Tibial nerve (tissue), 4 donors: ENCODE results near the gene GAK. TPM values are rescaled to one million over a fixed set of nuclear protein-coding genes. Genes with fewer than 3 reads are reported as not detected.

Experiments used
- DNase-seq, 2 donors: peaks; one replicate each; pipeline ENCODE4 v3.0.0-alpha.2; 2019; ENCODE audit warnings: low spot score in 2 of 2
- H3K27ac ChIP-seq, 4 donors: fragments of 200-600 bp; sonication (generic) in 3 of 4; one replicate each; pipeline ENCODE4 v1.5.1; 2017 to 2019; ENCODE audit warnings: mild to moderate bottlenecking in 1 of 4
- H3K27me3 ChIP-seq, 2 donors: fragments of 200-600 bp; sonication (generic) in 1 of 2; one replicate each; pipeline versions ENCODE4 v1.5.1 to v1.6.0; 2017 to 2019
- H3K36me3 ChIP-seq, 3 donors: fragments of 200-600 bp; sonication (generic); one replicate each; pipeline ENCODE4 v1.5.1; 2018 to 2019
- H3K4me1 ChIP-seq, 4 donors: fragments of 200-600 bp; sonication (generic) in 3 of 4; one replicate each; pipeline ENCODE4 v1.5.1; 2017 to 2019
- H3K4me3 ChIP-seq, 4 donors: fragments of 200-600 bp; sonication (generic) in 3 of 4; one replicate each; pipeline ENCODE4 v1.5.1; 2017 to 2019; ENCODE audit warnings: mild to moderate bottlenecking in 1 of 4, moderate library complexity in 1 of 4
- H3K9me3 ChIP-seq, 4 donors: fragments of 200-600 bp; sonication (generic) in 3 of 4; one replicate each; pipeline ENCODE4 v1.5.1; 2017 to 2019
- EP300 ChIP-seq, 2 donors: sonication (generic); formaldehyde crosslinking; IDR thresholded peaks; one replicate each; pipeline ENCODE4 v1.6.1; 2017; ENCODE audit warnings: antibody characterized with exemption in 2 of 2, mild to moderate bottlenecking in 1 of 2
- POLR2A ChIP-seq, 2 donors: fragments of 450-650 bp; IDR thresholded peaks; one replicate each; pipeline ENCODE4 v1.6.1; 2017; ENCODE audit warnings: antibody characterized with exemption in 2 of 2, mild to moderate bottlenecking in 2 of 2, moderate library complexity in 2 of 2
- WGBS, 2 donors: methylation state at CpG; one replicate each; pipeline ENCODE4 v1.1.5; 2018; 5-methylcytosine and 5-hydroxymethylcytosine counted together
- total RNA-seq, 4 donors: library from RNA; depleted of rRNA; stranded (reverse); fragments of >200 nt; gene quantifications; one replicate each; pipeline ENCODE4 v1.1.0, GENCODE V29; 2016
- TF ChIP-seq, protein P1 (sequence below), 5 experiments: fragments of 200-600 bp in 3 of 5; fragments of 450-650 bp in 2 of 5; sonication (generic) in 3 of 5; IDR thresholded peaks; one replicate each; pipeline ENCODE4 v1.5.1; 2016 to 2019; ENCODE audit warnings: antibody characterized with exemption in 5 of 5, mild to moderate bottlenecking in 3 of 5, moderate library complexity in 2 of 5

GAK gene
- total RNA-seq, 4 donors from 2014 or later, result 92.3 to 177 (median 127) TPM

DNA sequence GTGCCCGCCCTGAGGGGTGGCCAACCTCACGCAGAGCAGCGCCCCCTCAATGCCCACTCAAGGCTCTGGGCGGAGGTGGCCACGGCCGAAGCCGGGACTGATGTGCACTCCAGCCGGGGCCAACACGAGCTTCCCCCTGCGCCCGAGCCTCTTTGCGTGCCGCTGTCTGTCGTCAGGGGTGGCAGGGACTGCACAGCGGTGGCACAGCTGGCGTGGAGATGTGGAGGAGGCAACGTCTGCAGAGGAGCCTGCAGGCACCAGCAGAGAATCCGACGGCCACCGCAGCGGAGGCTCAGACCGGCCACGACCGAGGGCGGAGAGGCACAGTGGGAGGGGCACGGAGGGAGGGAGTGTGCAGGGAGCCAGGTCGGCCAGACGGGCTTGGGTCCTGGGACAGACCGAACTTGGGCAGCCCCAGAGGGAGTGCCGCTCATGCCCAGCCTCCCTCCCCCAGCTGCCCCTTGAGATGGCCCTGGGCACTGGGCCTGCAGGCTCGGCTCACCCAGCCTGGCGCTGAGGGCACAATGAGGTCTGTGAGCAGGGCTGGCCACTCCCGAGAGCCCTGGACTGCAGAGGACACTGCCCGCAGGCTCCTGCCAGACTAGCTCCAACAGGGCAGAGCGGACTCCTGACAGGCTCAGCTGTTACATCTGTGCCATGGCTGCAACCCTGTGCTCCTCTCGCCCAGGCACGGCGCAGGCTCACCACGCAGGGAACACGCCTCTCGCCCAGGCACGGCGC lies 59.7 kb downstream of the GAK start:
- H3K4me3 ChIP-seq, result no peak overlapping the region
- no peaks in the 10 kb centered on the region for H3K4me1 ChIP-seq
- no peaks in the 10 kb centered on the region for H3K9me3 ChIP-seq
- 87 to 91% methylated on average over 30 to 42 of the region's 43 CpGs for WGBS, 2 donors
- H3K36me3 ChIP-seq, result peaks cover 3 to 95% (median 24%) of the 10 kb centered on the region in 3 donors
- no peak overlapping the region for H3K27ac ChIP-seq
- no peak for DNase-seq
- H3K27me3 ChIP-seq, result no peaks in the 10 kb centered on the region
- TF ChIP-seq, protein P1, sequence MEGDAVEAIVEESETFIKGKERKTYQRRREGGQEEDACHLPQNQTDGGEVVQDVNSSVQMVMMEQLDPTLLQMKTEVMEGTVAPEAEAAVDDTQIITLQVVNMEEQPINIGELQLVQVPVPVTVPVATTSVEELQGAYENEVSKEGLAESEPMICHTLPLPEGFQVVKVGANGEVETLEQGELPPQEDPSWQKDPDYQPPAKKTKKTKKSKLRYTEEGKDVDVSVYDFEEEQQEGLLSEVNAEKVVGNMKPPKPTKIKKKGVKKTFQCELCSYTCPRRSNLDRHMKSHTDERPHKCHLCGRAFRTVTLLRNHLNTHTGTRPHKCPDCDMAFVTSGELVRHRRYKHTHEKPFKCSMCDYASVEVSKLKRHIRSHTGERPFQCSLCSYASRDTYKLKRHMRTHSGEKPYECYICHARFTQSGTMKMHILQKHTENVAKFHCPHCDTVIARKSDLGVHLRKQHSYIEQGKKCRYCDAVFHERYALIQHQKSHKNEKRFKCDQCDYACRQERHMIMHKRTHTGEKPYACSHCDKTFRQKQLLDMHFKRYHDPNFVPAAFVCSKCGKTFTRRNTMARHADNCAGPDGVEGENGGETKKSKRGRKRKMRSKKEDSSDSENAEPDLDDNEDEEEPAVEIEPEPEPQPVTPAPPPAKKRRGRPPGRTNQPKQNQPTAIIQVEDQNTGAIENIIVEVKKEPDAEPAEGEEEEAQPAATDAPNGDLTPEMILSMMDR (IDR thresholded peaks at IDR 0.05), result no peak
- no peak for TF ChIP-seq POLR2A (IDR thresholded peaks at IDR 0.05)
- no peak for TF ChIP-seq EP300 (IDR thresholded peaks at IDR 0.05)

DNA sequence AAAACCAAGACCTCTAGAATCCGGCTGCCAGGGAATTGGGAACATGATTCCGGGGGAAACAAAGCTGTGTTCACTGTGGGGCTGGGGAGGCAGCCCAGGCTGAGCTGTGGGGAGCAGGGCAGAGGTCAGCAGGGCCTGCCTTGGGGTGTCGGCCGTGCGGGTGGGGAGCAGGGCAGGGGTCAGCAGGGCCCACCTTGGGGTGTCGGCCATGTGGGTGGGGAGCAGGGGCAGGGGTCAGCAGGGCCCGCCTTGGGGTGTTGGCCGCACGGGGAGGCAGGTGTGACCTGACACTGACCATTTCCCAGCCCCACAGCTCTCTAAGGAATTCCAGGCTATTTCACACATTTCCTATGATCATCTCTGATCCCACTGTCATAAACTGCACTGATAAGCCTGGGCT lies 60.6 kb downstream of the GAK start:
- no peak for DNase-seq
- no peak overlapping the region for H3K27ac ChIP-seq
- H3K36me3 ChIP-seq, result peaks cover 3 to 95% (median 20%) of the 10 kb centered on the region in 3 donors
- TF ChIP-seq, protein P1 (IDR thresholded peaks at IDR 0.05), result no peak
- TF ChIP-seq POLR2A (IDR thresholded peaks at IDR 0.05), result no peak
- TF ChIP-seq EP300 (IDR thresholded peaks at IDR 0.05), result no peak
- WGBS, 2 donors, result 67 to 78% methylated on average over 9 of the region's 9 CpGs
- no peaks in the 10 kb centered on the region for H3K27me3 ChIP-seq
- H3K4me3 ChIP-seq, result no peak overlapping the region
- no peaks in the 10 kb centered on the region for H3K9me3 ChIP-seq
- H3K4me1 ChIP-seq, result no peaks in the 10 kb centered on the region

DNA sequence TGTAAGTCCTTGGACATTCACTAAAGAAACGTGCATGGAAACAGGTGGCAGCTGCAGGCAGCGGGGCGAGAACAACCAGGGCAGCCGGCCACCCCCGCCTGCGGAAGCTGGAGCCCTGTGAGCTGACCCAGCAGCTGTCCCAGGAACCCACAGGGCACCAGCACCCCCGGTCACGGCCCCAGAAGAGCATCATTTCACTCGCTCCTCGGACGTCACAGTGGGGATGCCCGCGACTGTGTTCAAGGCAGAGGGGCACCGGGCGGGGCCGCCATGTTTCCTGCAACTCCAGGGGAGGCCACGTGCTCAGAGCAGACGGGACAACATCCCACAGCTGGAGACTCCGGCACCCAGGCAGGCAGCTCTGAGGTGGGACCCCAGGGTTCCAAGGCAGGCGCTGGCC lies 61.2 kb downstream of the GAK start:
- H3K4me1 ChIP-seq, result no peaks in the 10 kb centered on the region
- DNase-seq, result no peak
- no peak for TF ChIP-seq POLR2A (IDR thresholded peaks at IDR 0.05)
- TF ChIP-seq, protein P1 (IDR thresholded peaks at IDR 0.05), result no peak
- no peak for TF ChIP-seq EP300 (IDR thresholded peaks at IDR 0.05)
- no peak overlapping the region for H3K27ac ChIP-seq
- H3K4me3 ChIP-seq, result no peak overlapping the region
- WGBS, 2 donors, result 81 to 91% methylated on average over 4 to 20 of the region's 20 CpGs
- no peaks in the 10 kb centered on the region for H3K9me3 ChIP-seq
- no peaks in the 10 kb centered on the region for H3K27me3 ChIP-seq
- H3K36me3 ChIP-seq, result peaks cover 3 to 95% (median 19%) of the 10 kb centered on the region in 3 donors

DNA sequence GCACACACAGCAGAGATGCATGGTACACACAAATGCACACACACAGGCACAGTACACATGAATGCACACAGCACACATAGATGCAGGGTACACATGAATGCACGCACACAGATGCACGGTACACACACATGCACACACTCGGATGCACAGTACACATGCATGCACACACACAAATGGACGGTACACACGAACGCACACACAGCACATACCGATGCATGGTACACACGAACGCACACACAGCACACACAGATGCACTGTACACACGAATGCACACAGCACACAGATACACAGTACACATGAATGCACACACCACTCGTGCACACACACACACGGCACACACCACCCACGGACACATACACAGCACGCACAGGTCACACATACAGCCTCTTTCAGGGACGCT lies 62.3 kb downstream of the GAK start:
- no peaks in the 10 kb centered on the region for H3K27me3 ChIP-seq
- H3K36me3 ChIP-seq, result peaks cover 3 to 95% (median 15%) of the 10 kb centered on the region in 3 donors
- H3K4me1 ChIP-seq, result no peaks in the 10 kb centered on the region
- WGBS, 2 donors, result 97 to 98% methylated on average over 13 to 15 of the region's 15 CpGs
- TF ChIP-seq, protein P1 (IDR thresholded peaks at IDR 0.05), result no peak
- TF ChIP-seq EP300 (IDR thresholded peaks at IDR 0.05), result no peak
- no peak for TF ChIP-seq POLR2A (IDR thresholded peaks at IDR 0.05)
- no peak overlapping the region for H3K4me3 ChIP-seq
- no peaks in the 10 kb centered on the region for H3K9me3 ChIP-seq
- no peak overlapping the region for H3K27ac ChIP-seq
- DNase-seq, result no peak

DNA sequence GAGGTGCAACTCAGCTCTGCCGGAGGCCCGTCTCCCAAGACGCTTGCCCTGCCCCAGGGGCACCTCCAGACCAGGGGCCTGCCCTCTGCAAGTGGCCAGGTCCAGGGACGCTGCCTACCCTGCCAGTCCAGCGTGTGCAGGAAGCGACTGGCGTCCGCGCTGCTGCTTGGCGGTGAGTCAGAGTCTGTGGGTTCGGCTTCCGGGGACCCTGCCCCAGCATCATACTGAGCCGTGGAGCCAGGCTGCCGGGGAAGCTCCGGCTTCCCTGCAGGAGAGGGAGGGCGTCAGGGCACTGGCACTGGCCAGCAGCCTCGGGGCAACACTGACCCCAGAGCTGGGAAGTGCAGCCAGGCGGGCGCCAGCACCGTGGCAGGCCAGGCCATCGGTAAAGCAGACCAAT lies 63.7 kb downstream of the GAK start:
- no peaks in the 10 kb centered on the region for H3K4me1 ChIP-seq
- H3K4me3 ChIP-seq, result no peak overlapping the region
- no peaks in the 10 kb centered on the region for H3K27me3 ChIP-seq
- no peaks in the 10 kb centered on the region for H3K9me3 ChIP-seq
- no peak for TF ChIP-seq EP300 (IDR thresholded peaks at IDR 0.05)
- TF ChIP-seq, protein P1 (IDR thresholded peaks at IDR 0.05), result no peak
- no peak for TF ChIP-seq POLR2A (IDR thresholded peaks at IDR 0.05)
- no peak for DNase-seq
- H3K27ac ChIP-seq, result no peak overlapping the region
- H3K36me3 ChIP-seq, result peaks cover 3 to 95% (median 19%) of the 10 kb centered on the region in 3 donors
- 96 to 98% methylated on average over 13 to 21 of the region's 21 CpGs for WGBS, 2 donors
